Stimulated activated CD4-positive, alpha-beta T cell treated with anti-CD3 and anti-CD28 coated beads, Interleukin-12 subunit alpha, Interleukin-12 subunit beta, amount 100 ng/mL, for 48 hours (primary cell): Measurements from ENCODE around the gene CD22.
A peak's percentile ranks its signal among the peaks of the same experiment; 100 is the strongest.

Experiments
- DNase-seq, 3 donors: peaks; one replicate each; pipeline ENCODE4 v3.0.0-alpha.2; 2020; ENCODE audit warnings: low read depth in 2 of 3, low spot score in 1 of 3

The CD22 gene

GRCh38 chr19:35295792-35296462 lies 33.1 kb upstream of the CD22 start:
- peak in 1 of 3 donors; percentile 30 for DNase-seq

- no peak for DNase-seq
Observed at GRCh38 chr19:35296644-35297514, 32.1 kb upstream of the CD22 start.

GRCh38 chr19:35297515-35297848 lies 31.5 kb upstream of the CD22 start:
- no peak for DNase-seq

GRCh38 chr19:35297922-35298321 lies 31.1 kb upstream of the CD22 start:
- no peak for DNase-seq

- no peak for DNase-seq
Observed at GRCh38 chr19:35298561-35298972, 30.4 kb upstream of the CD22 start.

GRCh38 chr19:35299523-35300338 lies 29.3 kb upstream of the CD22 start:
- DNase-seq, result no peak

- DNase-seq, result no peak
Observed at GRCh38 chr19:35300339-35300649, 28.7 kb upstream of the CD22 start.

GRCh38 chr19:35301961-35302360 lies 27.0 kb upstream of the CD22 start:
- DNase-seq, result no peak

- no peak for DNase-seq
Observed at GRCh38 chr19:35302446-35302845, 26.5 kb upstream of the CD22 start.

- no peak for DNase-seq
Observed at GRCh38 chr19:35303357-35303915, 25.6 kb upstream of the CD22 start.

GRCh38 chr19:35304036-35304435 lies 25.0 kb upstream of the CD22 start:
- DNase-seq, result no peak

GRCh38 chr19:35305181-35305580 lies 23.8 kb upstream of the CD22 start:
- DNase-seq, result no peak

GRCh38 chr19:35306473-35307246 lies 22.3 kb upstream of the CD22 start:
- no peak for DNase-seq

GRCh38 chr19:35307931-35308330 lies 21.1 kb upstream of the CD22 start:
- DNase-seq, result no peak

GRCh38 chr19:35308910-35309309 lies 20.1 kb upstream of the CD22 start:
- DNase-seq, result no peak

GRCh38 chr19:35309481-35310279 lies 19.3 kb upstream of the CD22 start:
- no peak for DNase-seq

- no peak for DNase-seq
Observed at GRCh38 chr19:35310331-35310730, 18.7 kb upstream of the CD22 start.

GRCh38 chr19:35310811-35311465 lies 18.0 kb upstream of the CD22 start:
- DNase-seq, result no peak

GRCh38 chr19:35311901-35312665 lies 16.9 kb upstream of the CD22 start:
- DNase-seq, result no peak
